ENCODE results near the gene UBR3. TPM values are rescaled to one million over a fixed set of nuclear protein-coding genes. Genes with fewer than 3 reads are reported as not detected.
"Not testable (repeated sequence)": the region's sequence is repeated elsewhere in the genome, so short reads cannot be mapped to it uniquely, and the experiment has no call there.

UBR3 gene
- polyA plus RNA-seq, 2 of the 4 experiments (the other 2 are of a cell fraction) = 11.0 to 23.1 TPM

DNA sequence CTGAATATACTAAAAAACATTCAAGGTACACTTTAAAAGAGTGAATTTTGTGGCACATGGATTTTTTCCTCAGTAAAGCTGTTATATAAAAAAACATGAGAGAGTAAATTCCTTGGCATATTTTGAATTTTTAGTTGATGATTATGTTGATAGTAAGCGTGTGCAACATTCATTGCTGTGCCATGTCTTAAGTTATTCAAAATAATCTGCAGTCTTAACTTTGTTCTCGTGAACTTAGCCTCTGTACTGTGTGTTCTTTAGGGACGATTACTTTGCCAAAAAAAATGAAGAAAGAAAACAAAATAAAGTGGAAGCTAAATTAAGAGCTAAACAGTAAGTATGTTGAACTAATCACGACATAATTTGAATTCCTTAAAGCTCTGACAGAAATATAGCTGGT is 19.0 kb upstream of the UBR3 start:
- ChIA-PET CTCF (interaction anchor here (1.2 kb wide), 1 partner anchor 16 kb away, joined by 4 read pairs; the partner anchor contains the start of gene METTL5), POLR2A (no interaction called here)
- Histone ChIP-seq H3K4me3 (no peak overlapping the region), H3K9me3 (no peaks in the 10 kb centered on the region), H3K27ac (no peak overlapping the region), H3K4me1 (no peaks in the 10 kb centered on the region), H3K4me2 (no peak overlapping the region)
- no peak for FAIRE-seq
- ATAC-seq = no peak
- no peak for DNase-seq (ENCODE audit: low read depth in 1 of 2, low spot score in 1 of 2)
- WGBS (ENCODE audit: missing lambda C conversion rate) = 85% methylated on average over 4 of the region's 4 CpGs
- no peak for TF ChIP-seq POLR2AphosphoS2 (conservative IDR thresholded peaks at IDR 0.05; ENCODE audit: low read length)
- TF ChIP-seq SMC3 (IDR thresholded peaks at IDR 0.05) = no peak
- TF ChIP-seq, protein P1, sequence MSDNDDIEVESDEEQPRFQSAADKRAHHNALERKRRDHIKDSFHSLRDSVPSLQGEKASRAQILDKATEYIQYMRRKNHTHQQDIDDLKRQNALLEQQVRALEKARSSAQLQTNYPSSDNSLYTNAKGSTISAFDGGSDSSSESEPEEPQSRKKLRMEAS (IDR thresholded peaks at IDR 0.05) = no peak
- TF ChIP-seq EP300 (IDR thresholded peaks at IDR 0.05) = no peak
- TF ChIP-seq NFE2L2 (conservative IDR thresholded peaks at IDR 0.05; ENCODE audit: low read length) = no peak
- TF ChIP-seq BHLHE40 (IDR thresholded peaks at IDR 0.05; ENCODE audit: low read depth, low read length) = no peak
- no peak for TF ChIP-seq FOSL2 (IDR thresholded peaks at IDR 0.05)
- no peak for TF ChIP-seq FOSL2 (CRISPR knock-in tag; IDR thresholded peaks at IDR 0.05)
- no peak for TF ChIP-seq TFCP2L1 (CRISPR knock-in tag; IDR thresholded peaks at IDR 0.05)
- no peak for TF ChIP-seq PHF8 (IDR thresholded peaks at IDR 0.05; ENCODE audit: borderline replicate concordance, low read depth)
- TF ChIP-seq, protein P2, sequence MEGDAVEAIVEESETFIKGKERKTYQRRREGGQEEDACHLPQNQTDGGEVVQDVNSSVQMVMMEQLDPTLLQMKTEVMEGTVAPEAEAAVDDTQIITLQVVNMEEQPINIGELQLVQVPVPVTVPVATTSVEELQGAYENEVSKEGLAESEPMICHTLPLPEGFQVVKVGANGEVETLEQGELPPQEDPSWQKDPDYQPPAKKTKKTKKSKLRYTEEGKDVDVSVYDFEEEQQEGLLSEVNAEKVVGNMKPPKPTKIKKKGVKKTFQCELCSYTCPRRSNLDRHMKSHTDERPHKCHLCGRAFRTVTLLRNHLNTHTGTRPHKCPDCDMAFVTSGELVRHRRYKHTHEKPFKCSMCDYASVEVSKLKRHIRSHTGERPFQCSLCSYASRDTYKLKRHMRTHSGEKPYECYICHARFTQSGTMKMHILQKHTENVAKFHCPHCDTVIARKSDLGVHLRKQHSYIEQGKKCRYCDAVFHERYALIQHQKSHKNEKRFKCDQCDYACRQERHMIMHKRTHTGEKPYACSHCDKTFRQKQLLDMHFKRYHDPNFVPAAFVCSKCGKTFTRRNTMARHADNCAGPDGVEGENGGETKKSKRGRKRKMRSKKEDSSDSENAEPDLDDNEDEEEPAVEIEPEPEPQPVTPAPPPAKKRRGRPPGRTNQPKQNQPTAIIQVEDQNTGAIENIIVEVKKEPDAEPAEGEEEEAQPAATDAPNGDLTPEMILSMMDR (IDR thresholded peaks at IDR 0.05) = no peak
- TF ChIP-seq MAFK (IDR thresholded peaks at IDR 0.05; ENCODE audit: partially characterized antibody) = no peak
- TF ChIP-seq, protein P3, sequence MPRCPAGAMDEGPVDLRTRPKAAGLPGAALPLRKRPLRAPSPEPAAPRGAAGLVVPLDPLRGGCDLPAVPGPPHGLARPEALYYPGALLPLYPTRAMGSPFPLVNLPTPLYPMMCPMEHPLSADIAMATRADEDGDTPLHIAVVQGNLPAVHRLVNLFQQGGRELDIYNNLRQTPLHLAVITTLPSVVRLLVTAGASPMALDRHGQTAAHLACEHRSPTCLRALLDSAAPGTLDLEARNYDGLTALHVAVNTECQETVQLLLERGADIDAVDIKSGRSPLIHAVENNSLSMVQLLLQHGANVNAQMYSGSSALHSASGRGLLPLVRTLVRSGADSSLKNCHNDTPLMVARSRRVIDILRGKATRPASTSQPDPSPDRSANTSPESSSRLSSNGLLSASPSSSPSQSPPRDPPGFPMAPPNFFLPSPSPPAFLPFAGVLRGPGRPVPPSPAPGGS (IDR thresholded peaks at IDR 0.05) = no peak
- TF ChIP-seq TP53 (CRISPR knock-in tag; IDR thresholded peaks at IDR 0.05) = no peak
- no peak for TF ChIP-seq SREBF2 (IDR thresholded peaks at IDR 0.05)
- TF ChIP-seq, protein P4, sequence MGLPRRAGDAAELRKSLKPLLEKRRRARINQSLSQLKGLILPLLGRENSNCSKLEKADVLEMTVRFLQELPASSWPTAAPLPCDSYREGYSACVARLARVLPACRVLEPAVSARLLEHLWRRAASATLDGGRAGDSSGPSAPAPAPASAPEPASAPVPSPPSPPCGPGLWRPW (IDR thresholded peaks at IDR 0.05) = no peak
- no peak for TF ChIP-seq ESRRA (IDR thresholded peaks at IDR 0.05; ENCODE audit: borderline replicate concordance, low read length)

DNA sequence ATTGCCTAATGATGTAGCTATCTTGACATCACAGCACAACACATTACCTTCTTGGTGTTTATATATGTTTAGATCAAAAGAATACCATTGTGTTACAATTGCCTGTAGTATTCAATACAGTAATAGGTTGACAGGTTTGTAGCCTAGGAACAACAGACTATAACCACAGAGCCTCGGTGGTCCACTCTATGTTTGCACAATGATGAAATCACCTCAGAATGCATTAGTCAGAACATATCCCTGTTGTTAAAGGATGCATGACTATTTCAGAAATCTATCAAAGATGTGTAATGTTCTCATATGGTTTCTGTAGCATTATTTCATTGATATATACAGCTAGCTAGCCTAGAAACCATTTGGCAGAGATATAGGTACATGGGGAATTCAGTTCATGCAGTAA is 11.4 kb upstream of the UBR3 start:
- H3K4me1 ChIP-seq = peaks cover 19% of the 10 kb centered on the region
- no peak overlapping the region for H3K27ac ChIP-seq
- 0% methylated on average over 1 of the region's 1 CpG for WGBS (ENCODE audit: missing lambda C conversion rate)
- DNase-seq (ENCODE audit: low read depth in 1 of 2, low spot score in 1 of 2) (peak; percentile 21 to 47), ATAC-seq (peak; percentile 87 to 90), FAIRE-seq (no peak)
- H3K4me3 ChIP-seq = no peak overlapping the region
- no peaks in the 10 kb centered on the region for H3K9me3 ChIP-seq
- ChIA-PET POLR2A (no interaction called here), CTCF (interaction anchor here (0.8 to 2.1 kb wide), 2 partner anchors 9 to 12 kb away, joined by 3 to 16 read pairs; partner anchors contain the start of gene METTL5)
- H3K4me2 ChIP-seq = peak overlapping the region; percentile 7; the same call in 1 of the 3 replicates
- TF ChIP-seq MAFK (IDR thresholded peaks at IDR 0.05; ENCODE audit: partially characterized antibody) = no peak
- TF ChIP-seq NFE2L2 (conservative IDR thresholded peaks at IDR 0.05; ENCODE audit: low read length) = no peak
- TF ChIP-seq CEBPB (IDR thresholded peaks at IDR 0.05) = peak in 1 of 2 experiments; percentile 53; a peak in 1 of 4 replicates
- TF ChIP-seq FOSL2 (IDR thresholded peaks at IDR 0.05) = no peak
- TF ChIP-seq FOSL2 (CRISPR knock-in tag; IDR thresholded peaks at IDR 0.05) = peak; percentile 78
- no peak for TF ChIP-seq FOXS1 (CRISPR knock-in tag; IDR thresholded peaks at IDR 0.05)

DNA sequence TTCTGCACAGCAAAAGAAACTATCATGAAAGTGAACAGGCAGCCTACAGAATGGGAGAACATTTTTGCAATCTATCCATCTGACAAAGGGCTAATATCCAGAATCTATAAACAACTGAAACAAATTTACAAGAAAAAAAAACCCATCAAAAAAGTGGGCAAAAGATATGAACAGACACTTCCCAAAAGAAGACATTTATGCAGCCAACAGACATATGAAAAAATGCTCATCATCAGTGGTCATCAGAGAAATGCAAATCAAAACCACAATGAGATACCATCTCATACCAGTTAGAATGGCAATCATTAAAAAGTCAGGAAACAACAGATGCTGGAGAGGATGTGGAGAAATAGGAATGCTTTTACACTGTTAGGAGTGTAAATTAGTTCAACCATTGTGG is 10.3 kb upstream of the UBR3 start:
- H3K9me3 ChIP-seq; H3K4me2 ChIP-seq; H3K4me3 ChIP-seq; H3K27ac ChIP-seq; ATAC-seq; POLR2A ChIA-PET; DNase-seq (ENCODE audit: low read depth in 1 of 2, low spot score in 1 of 2); FAIRE-seq: not testable (repeated sequence)
- CTCF ChIA-PET = interaction anchor here (2.1 kb wide), 1 partner anchor 8 kb away, joined by 16 read pairs; the partner anchor contains the start of gene METTL5
- peaks cover 21% of the 10 kb centered on the region for H3K4me1 ChIP-seq

DNA sequence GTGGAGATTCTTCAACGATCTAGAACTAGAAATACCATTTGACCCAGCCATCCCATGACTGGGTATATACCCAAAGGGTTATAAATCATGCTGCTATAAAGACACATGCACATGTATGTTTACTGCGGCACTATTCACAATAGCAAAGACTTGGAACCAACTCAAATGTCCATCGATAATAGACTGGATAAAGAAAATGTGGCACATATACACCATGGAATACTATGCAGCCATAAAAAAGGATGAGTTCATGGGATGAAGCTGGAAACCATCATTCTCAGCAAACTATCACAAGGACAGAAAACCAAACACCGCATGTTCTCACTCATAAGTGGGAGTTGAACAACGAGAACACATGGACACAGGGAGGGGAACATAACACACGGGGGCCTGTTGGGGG is 9.9 kb upstream of the UBR3 start:
- H3K27ac ChIP-seq; POLR2A ChIA-PET; H3K9me3 ChIP-seq; DNase-seq (ENCODE audit: low read depth in 1 of 2, low spot score in 1 of 2); H3K4me3 ChIP-seq; H3K4me2 ChIP-seq; CTCF ChIA-PET; FAIRE-seq; ATAC-seq: not testable (repeated sequence)
- peaks cover 25% of the 10 kb centered on the region for H3K4me1 ChIP-seq
- WGBS (ENCODE audit: missing lambda C conversion rate) = 89% methylated on average over 6 of the region's 6 CpGs
